Glutamatergic neuron (in vitro differentiated cells): ENCODE results near the gene ARHGAP24. TPM values are rescaled to one million over a fixed set of nuclear protein-coding genes. Genes with fewer than 3 reads are reported as not detected.

Experiments
- DNase-seq: peaks from one replicate; pipeline ENCODE4 v3.0.0; 2022
- H3K27ac Mint-ChIP-seq: one replicate; pipeline ENCODE4 v1.8.0; 2020; ENCODE audit warnings: mild to moderate bottlenecking, mixed read lengths, inconsistent platforms; ENCODE audit not compliant: unreplicated experiment
- H3K27me3 Mint-ChIP-seq: one replicate; pipeline ENCODE4 v1.8.0; 2020; ENCODE audit warnings: mild to moderate bottlenecking, moderate library complexity, mixed read lengths, inconsistent platforms; ENCODE audit not compliant: unreplicated experiment
- H3K36me3 Mint-ChIP-seq: one replicate; pipeline ENCODE4 v1.8.0; 2020; ENCODE audit warnings: mild to moderate bottlenecking, mixed read lengths, inconsistent platforms; ENCODE audit not compliant: unreplicated experiment
- H3K4me1 Mint-ChIP-seq: one replicate; pipeline ENCODE4 v1.8.0; 2020; ENCODE audit warnings: mild to moderate bottlenecking, low read depth, mixed read lengths, inconsistent platforms; ENCODE audit not compliant: unreplicated experiment
- H3K4me3 Mint-ChIP-seq: one replicate; pipeline ENCODE4 v1.8.0; 2020; ENCODE audit warnings: mild to moderate bottlenecking, mixed read lengths, inconsistent platforms; ENCODE audit not compliant: unreplicated experiment
- H3K9me3 Mint-ChIP-seq: one replicate; pipeline ENCODE4 v1.8.0; 2020; ENCODE audit warnings: mild to moderate bottlenecking, moderate library complexity, mixed read lengths, inconsistent platforms; ENCODE audit not compliant: unreplicated experiment
- long read RNA-seq: library from polyadenylated mRNA; unstranded; transcript quantifications from one replicate; pipeline ENCODE4 v2.0.0, GENCODE V29; 2020; ENCODE audit not compliant: unreplicated experiment
- total RNA-seq: library from RNA; stranded (reverse); fragmentation: NEBNext Ultra II Directional; extraction: Animal tissue kit (Norgen Biotek cat#: 25700); gene quantifications from one replicate; pipeline ENCODE4 v1.2.1, GENCODE V29; 2021; ENCODE audit not compliant: unreplicated experiment
- TF ChIP-seq, protein P1 (sequence below): fragments of 200-600 bp; sonication (generic); IDR thresholded peaks from one replicate; pipeline ENCODE4 v1.5.0; 2021; ENCODE audit not compliant: partially characterized antibody, unreplicated experiment

ARHGAP24 gene
- total RNA-seq = 1.6 TPM
- long read RNA-seq, partial matches to known transcripts = 0 of 1 reads
- long read RNA-seq, other reads (novel, unspliced or antisense) = 1 of 1 reads

DNA sequence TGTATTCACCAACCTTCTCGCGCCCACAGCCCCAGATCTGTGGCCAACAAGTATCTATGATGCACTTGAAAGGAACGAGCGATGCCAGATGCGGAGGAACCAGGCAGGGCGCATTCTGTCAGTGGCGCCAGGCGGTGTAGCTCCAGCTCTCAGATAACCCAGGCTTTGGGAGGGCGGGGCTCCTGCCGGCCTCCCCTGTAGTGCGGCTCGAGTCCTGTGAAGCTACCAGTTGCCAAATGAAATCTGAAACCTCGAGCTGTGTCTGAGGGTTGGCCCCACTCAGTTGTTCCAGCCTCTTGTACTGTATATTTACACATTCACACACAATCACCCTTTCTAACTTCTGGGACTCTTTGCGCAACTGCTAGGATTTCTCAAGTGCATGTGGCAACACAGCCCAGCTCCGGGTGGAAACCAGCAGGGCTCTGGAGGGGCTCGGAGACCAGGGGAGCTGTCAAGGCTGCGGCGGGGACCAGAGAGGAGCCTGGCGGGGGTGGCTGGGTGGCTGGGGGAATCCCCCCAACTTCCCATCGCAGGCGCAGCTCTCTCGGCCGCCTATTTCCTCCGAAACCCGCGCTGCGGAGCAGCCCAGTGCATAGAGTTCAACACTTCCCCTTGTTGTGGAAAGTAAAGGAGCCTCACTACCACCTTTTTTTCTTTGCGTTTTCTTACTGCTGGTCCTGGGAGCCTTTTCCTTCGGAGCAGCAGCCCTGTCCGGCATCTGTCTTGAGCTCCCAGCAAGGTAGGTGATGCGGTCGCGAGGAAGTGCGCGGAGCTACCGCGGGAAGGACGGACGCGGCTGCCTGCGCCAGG, at the start of gene ARHGAP24:
Gene ARHGAP24, plus strand, starts transcription at position 333 of the 813 bp plus-strand sequence.
- Mint-ChIP-seq H3K9me3 (peaks cover 7% of the 10 kb centered on the region), H3K36me3 (no peaks in the 10 kb centered on the region), H3K27ac (peak within 1 kb of the TSS; percentile 75), H3K27me3 (peaks cover 8% of the 10 kb centered on the region), H3K4me3 (peak within 1 kb of the TSS; percentile 93), H3K4me1 (peaks cover 6% of the 10 kb centered on the region)
- peak; percentile 75 for DNase-seq
- TF ChIP-seq, protein P1, sequence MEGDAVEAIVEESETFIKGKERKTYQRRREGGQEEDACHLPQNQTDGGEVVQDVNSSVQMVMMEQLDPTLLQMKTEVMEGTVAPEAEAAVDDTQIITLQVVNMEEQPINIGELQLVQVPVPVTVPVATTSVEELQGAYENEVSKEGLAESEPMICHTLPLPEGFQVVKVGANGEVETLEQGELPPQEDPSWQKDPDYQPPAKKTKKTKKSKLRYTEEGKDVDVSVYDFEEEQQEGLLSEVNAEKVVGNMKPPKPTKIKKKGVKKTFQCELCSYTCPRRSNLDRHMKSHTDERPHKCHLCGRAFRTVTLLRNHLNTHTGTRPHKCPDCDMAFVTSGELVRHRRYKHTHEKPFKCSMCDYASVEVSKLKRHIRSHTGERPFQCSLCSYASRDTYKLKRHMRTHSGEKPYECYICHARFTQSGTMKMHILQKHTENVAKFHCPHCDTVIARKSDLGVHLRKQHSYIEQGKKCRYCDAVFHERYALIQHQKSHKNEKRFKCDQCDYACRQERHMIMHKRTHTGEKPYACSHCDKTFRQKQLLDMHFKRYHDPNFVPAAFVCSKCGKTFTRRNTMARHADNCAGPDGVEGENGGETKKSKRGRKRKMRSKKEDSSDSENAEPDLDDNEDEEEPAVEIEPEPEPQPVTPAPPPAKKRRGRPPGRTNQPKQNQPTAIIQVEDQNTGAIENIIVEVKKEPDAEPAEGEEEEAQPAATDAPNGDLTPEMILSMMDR = no peak

DNA sequence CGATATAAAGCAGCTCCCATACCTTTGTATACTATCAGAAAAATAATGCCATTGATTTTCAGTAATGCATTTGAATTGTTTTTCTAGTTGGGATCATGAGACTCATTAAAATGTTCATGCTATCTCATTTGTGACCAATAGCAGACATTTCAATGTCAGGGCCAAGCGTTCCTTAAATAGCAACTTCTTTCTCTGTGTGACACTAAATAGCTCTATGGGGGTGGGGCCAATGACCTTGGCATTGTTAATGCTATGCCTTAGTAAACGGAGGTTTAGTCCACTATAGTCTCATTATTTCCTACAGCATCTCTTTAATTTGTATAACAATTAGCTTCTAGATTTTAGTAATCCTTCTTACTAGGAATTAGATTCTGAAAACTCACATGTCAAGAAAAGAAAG, 48.6 kb upstream of the ARHGAP24 start:
- Mint-ChIP-seq H3K27ac (no peak overlapping the region), H3K27me3 (peaks cover 2% of the 10 kb centered on the region), H3K4me1 (peaks cover 5% of the 10 kb centered on the region), H3K36me3 (no peaks in the 10 kb centered on the region), H3K9me3 (no peaks in the 10 kb centered on the region), H3K4me3 (no peak overlapping the region)
- no peak for DNase-seq
- TF ChIP-seq, protein P1 = no peak

DNA sequence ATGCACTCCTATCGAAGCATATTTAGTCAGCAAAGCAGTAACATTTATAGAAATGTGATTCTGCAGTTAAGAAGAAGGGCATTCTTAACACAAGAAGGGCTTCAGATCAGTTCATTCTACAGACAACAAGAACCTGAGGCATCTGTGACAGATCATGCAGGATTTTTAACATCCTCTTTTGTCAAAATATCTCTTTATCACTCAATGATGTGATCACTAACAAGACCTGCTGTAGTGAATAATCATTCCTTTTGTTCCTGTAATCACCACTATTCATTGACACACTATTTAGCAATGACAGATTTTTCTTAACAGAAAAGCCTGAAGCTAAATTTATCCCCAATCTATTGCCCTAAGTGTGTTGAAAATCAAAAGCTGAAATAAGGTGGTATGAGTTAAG, 47.8 kb upstream of the ARHGAP24 start:
- H3K27ac Mint-ChIP-seq = no peak overlapping the region
- no peaks in the 10 kb centered on the region for H3K36me3 Mint-ChIP-seq
- TF ChIP-seq, protein P1 = no peak
- H3K27me3 Mint-ChIP-seq = peaks cover 2% of the 10 kb centered on the region
- no peak overlapping the region for H3K4me3 Mint-ChIP-seq
- DNase-seq = no peak
- peaks cover 5% of the 10 kb centered on the region for H3K4me1 Mint-ChIP-seq
- H3K9me3 Mint-ChIP-seq = no peaks in the 10 kb centered on the region

DNA sequence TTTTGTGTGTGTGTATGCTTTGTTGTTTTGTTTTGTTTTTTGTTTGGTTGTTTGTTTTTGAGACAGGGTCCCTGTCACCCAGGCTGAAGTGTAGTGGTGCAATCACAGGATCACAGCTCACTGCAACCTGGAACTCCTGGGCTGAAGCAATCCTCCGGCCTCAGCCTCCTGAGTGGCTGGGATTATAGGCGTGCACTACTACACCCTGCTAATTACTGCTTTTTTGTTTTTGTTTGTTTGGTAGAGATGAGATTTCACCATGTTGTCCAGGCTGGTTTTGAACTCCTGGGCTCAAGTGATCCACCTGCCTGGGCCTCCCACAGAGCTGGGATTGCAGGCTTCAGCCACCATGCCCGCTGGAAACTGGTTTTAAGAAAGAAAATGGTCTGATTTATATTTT, 44.7 kb upstream of the ARHGAP24 start:
- TF ChIP-seq, protein P1 = no peak
- no peak for DNase-seq
- H3K27ac Mint-ChIP-seq = no peak overlapping the region
- no peaks in the 10 kb centered on the region for H3K27me3 Mint-ChIP-seq
- H3K9me3 Mint-ChIP-seq = no peaks in the 10 kb centered on the region
- no peak overlapping the region for H3K4me3 Mint-ChIP-seq
- no peaks in the 10 kb centered on the region for H3K36me3 Mint-ChIP-seq
- no peaks in the 10 kb centered on the region for H3K4me1 Mint-ChIP-seq

DNA sequence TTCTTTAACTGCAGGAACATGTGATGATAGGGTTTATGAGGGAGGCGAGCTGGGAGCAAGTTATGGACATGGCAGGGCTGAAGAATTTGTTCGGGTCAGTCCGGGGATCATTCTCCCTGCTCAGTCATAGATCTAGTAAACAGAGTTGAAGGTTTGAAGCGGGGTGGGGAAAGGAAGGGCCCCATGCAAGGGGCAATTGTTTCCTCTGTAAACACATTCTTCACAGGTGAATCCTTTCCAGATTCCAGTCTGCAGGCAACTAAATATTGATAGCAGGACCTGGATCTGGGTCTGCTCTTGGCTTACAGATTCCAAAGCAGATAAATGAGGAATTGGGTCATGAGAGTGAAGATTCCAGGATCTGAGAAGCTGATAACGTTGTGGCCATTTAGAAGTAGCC, 44.3 kb upstream of the ARHGAP24 start:
- H3K27me3 Mint-ChIP-seq = no peaks in the 10 kb centered on the region
- no peaks in the 10 kb centered on the region for H3K36me3 Mint-ChIP-seq
- no peak for DNase-seq
- TF ChIP-seq, protein P1 = no peak
- no peaks in the 10 kb centered on the region for H3K9me3 Mint-ChIP-seq
- H3K4me3 Mint-ChIP-seq = no peak overlapping the region
- no peaks in the 10 kb centered on the region for H3K4me1 Mint-ChIP-seq
- H3K27ac Mint-ChIP-seq = no peak overlapping the region
